HepG2 (cell line): ENCODE data around the gene RBCK1. TPM values are rescaled to one million over a fixed set of nuclear protein-coding genes. Genes with fewer than 3 reads are reported as not detected.

Experiments
- ATAC-seq: fragments of 200-7000 bp; cut with Tn5 transposase; 3 replicates; pipeline ENCODE4 v1.9.1; 2020; ENCODE audit warnings: mild to moderate bottlenecking, moderate library complexity
- BruUV-seq: library from RNA; stranded (reverse); fragments of 400-500 nt; replicated peaks from 2 replicates; lab custom pipeline; 2021; lab: Mats Ljungman, UMichigan
- CTCF ChIA-PET: fragments of 300-600 bp; formaldehyde crosslinking; extraction: SDS; loops from one replicate; lab custom pipeline; 2021; ENCODE audit warnings: low total read pairs, inconsistent platforms, low intra/inter-chr PET ratio; lab: Yijun Ruan, JAX
- POLR2A ChIA-PET: fragments of 350-600 bp; sonication (Branson Sonifier 250); formaldehyde crosslinking; loops from one replicate; lab custom pipeline; 2020; ENCODE audit warnings: antibody characterized with exemption, inconsistent platforms; lab: Yijun Ruan, JAX
- DNase-seq: peaks from one replicate; pipeline ENCODE4 v3.0.0-alpha.2; 2015; ENCODE audit warnings: low spot score
- FAIRE-seq: peaks from 3 replicates; lab custom pipeline; 2011; peaks lifted over from hg19 to GRCh38; lab: Jason Lieb, UNC
- H2AFZ ChIP-seq: one replicate; pipeline ENCODE4 v1.6.1; 2011; ENCODE audit warnings: low read length, inconsistent platforms
- H3K27ac ChIP-seq: fragments of 300-600 bp; 3 replicates; pipeline ENCODE4 v1.8.0; 2011; ENCODE audit warnings: mixed run types, mild to moderate bottlenecking, mixed read lengths, low read length, inconsistent platforms; ENCODE audit not compliant: insufficient read depth; ENCODE audit errors: extremely low read length
- H3K27me3 ChIP-seq, 2 experiments: fragments of 200-600 bp in 1 of 2; 2 replicates in 1 of 2; 3 replicates in 1 of 2; pipeline versions ENCODE4 v1.6.0 to v1.8.0; 2011; ENCODE audit warnings: low read length in 2 of 2, mild to moderate bottlenecking in 2 of 2, moderate library complexity in 2 of 2, inconsistent platforms in 1 of 2; ENCODE audit not compliant: insufficient read depth in 2 of 2, control insufficient read depth in 1 of 2
- H3K36me3 ChIP-seq, 2 experiments: fragments of 200-600 bp in 1 of 2; replicated peaks in 1 of 2; 2 replicates in 1 of 2; 3 replicates in 1 of 2; pipeline versions ENCODE4 v1.5.1 to v1.8.0; 2011; ENCODE audit warnings: low read length in 2 of 2, inconsistent platforms in 1 of 2; ENCODE audit not compliant: insufficient read depth in 2 of 2, control insufficient read depth in 1 of 2
- H3K4me1 ChIP-seq: 2 replicates; pipeline ENCODE4 v1.5.1; 2012; ENCODE audit warnings: low read length, inconsistent platforms; ENCODE audit not compliant: insufficient read depth
- H3K4me2 ChIP-seq: 2 replicates; pipeline ENCODE4 v1.6.0; 2011; ENCODE audit warnings: low read depth, low read length, inconsistent platforms
- H3K4me3 ChIP-seq, 3 experiments: fragments of 200-600 bp in 1 of 3; sonication (generic), shearing (Covaris generic) in 1 of 3; replicated peaks in 1 of 3; 2 replicates each; pipeline ENCODE4 v1.5.1; 2011 to 2016; ENCODE audit warnings: low read length in 3 of 3, inconsistent platforms in 2 of 3, low read depth in 2 of 3, mild to moderate bottlenecking in 2 of 3, control low read depth in 1 of 3, mixed read lengths in 1 of 3; ENCODE audit not compliant: insufficient read depth in 1 of 3
- H3K79me2 ChIP-seq: one replicate; pipeline ENCODE4 v1.6.1; 2011; ENCODE audit warnings: low read length, inconsistent platforms; ENCODE audit not compliant: insufficient read depth
- H3K9ac ChIP-seq: 2 replicates; pipeline ENCODE4 v1.6.0; 2011; ENCODE audit warnings: mild to moderate bottlenecking, low read depth, low read length, inconsistent platforms; ENCODE audit not compliant: insufficient read depth
- H3K9me3 ChIP-seq: 2 replicates; pipeline ENCODE4 v1.5.1; 2012; ENCODE audit warnings: mild to moderate bottlenecking, low read length
- H4K20me1 ChIP-seq: 2 replicates; pipeline ENCODE4 v1.6.0; 2011; ENCODE audit warnings: inconsistent platforms, mild to moderate bottlenecking, low read length, moderate library complexity; ENCODE audit not compliant: insufficient read depth
- CBX2 ChIP-seq, 2 experiments: fragments of 200-600 bp in 1 of 2; sonication (generic); formaldehyde crosslinking in 1 of 2; IDR thresholded peaks; 2 replicates each; pipeline versions ENCODE4 v1.7.0 to v1.8.1; 2018 to 2022; ENCODE audit warnings: low read depth in 2 of 2, low read length in 1 of 2, mild to moderate bottlenecking in 1 of 2, missing genetic modification reagents in 1 of 2
- CHD2 ChIP-seq: IDR thresholded peaks from 2 replicates; pipeline ENCODE4 v1.6.1; 2011; ENCODE audit warnings: low read depth, low read length, improper control_type of control experiment
- CREB3 ChIP-seq: sonication (generic); formaldehyde crosslinking; IDR thresholded peaks from 2 replicates; pipeline ENCODE4 v1.5.0; 2020; ENCODE audit warnings: missing genetic modification reagents
- EP300 ChIP-seq, 3 experiments: sonication (generic) in 1 of 3; formaldehyde crosslinking in 1 of 3; IDR thresholded peaks; 2 replicates each; pipeline versions ENCODE4 v1.5.1 to v1.6.1; 2011 to 2020; ENCODE audit warnings: low read depth in 2 of 3, low read length in 2 of 3, borderline replicate concordance in 1 of 3, improper control_type of control experiment in 1 of 3, mild to moderate bottlenecking in 1 of 3, missing genetic modification reagents in 1 of 3, moderate library complexity in 1 of 3
- SNAI1 ChIP-seq: sonication (generic); formaldehyde crosslinking; IDR thresholded peaks from 2 replicates; pipeline ENCODE4 v1.5.0; 2020; ENCODE audit warnings: mild to moderate bottlenecking, missing genetic modification reagents, borderline replicate concordance
- SRSF4 ChIP-seq: fragments of 200-400 bp; formaldehyde crosslinking; IDR thresholded peaks from one replicate; pipeline ENCODE4 v1.6.1; 2018; ENCODE audit warnings: mild to moderate bottlenecking, low read depth, low read length, moderate library complexity; ENCODE audit not compliant: poor library complexity, severe bottlenecking
- ZKSCAN5 ChIP-seq: sonication (generic); formaldehyde crosslinking; IDR thresholded peaks from 2 replicates; pipeline ENCODE4 v1.5.1; 2020; ENCODE audit warnings: mild to moderate bottlenecking, missing genetic modification reagents
- ZNF609 ChIP-seq: sonication (generic); formaldehyde crosslinking; IDR thresholded peaks from 2 replicates; pipeline ENCODE4 v1.4.0; 2020; ENCODE audit warnings: mild to moderate bottlenecking, missing genetic modification reagents, borderline replicate concordance
- ZNF761 ChIP-seq: sonication (generic); formaldehyde crosslinking; conservative IDR thresholded peaks from 2 replicates; pipeline ENCODE4 v1.4.0; 2020; ENCODE audit warnings: mild to moderate bottlenecking, missing genetic modification reagents
- WGBS: methylation state at CpG from one replicate; pipeline ENCODE4 v1.1.6; 2017; ENCODE audit warnings: low lambda C conversion rate; 5-methylcytosine and 5-hydroxymethylcytosine counted together
- in situ Hi-C: cut with HindIII; loops from 2 replicates; pipeline ENCODE4 v1.10.0; 2017; ENCODE audit warnings: low pct_unique_long_range_greater_than_20kb; ENCODE audit not compliant: extremely low pct_ligation_motif_present
- intact Hi-C: fragments of 100-400 bp; cut with micrococcal nuclease; formaldehyde crosslinking; loops from one replicate; pipeline ENCODE4 v1.10.0; 2022; ENCODE audit not compliant: unreplicated experiment
- polyA plus RNA-seq, 8 experiments: library from polyadenylated mRNA; depleted of rRNA in 3 of 8; stranded (reverse) in 7 of 8; unstranded in 1 of 8; fragments of >200 nt; fragmentation: Illumina TruSeq in 4 of 8; extraction: Trizol in 4 of 8; gene quantifications; 2 replicates each; pipeline versions ENCODE4 v1.2.1 to v1.2.3, GENCODE V29; 2011 to 2016; ENCODE audit warnings: low read depth in 4 of 8, missing spikeins in 1 of 8, mixed read lengths in 1 of 8; ENCODE audit not compliant: insufficient read depth in 1 of 8
- total RNA-seq, 5 experiments: library from RNA; depleted of rRNA; stranded (reverse); fragments of >200 nt; fragmentation: Illumina TruSeq; extraction: Trizol; gene quantifications; 2 replicates each; pipeline ENCODE4 v1.2.3, GENCODE V29; 2016; ENCODE audit warnings: low read depth in 1 of 5

RBCK1 gene
- total and polyA plus RNA-seq, 2 of the 13 experiments (the other 11 are each of a cell fraction or from before 2014, with no cell fraction given): 149 to 215 TPM

- TF ChIP-seq ZNF609 (CRISPR knock-in tag) (peak; percentile 96), SRSF4 (no peak)
These were observed 11.3 kb upstream of the RBCK1 start (continued) for GRCh38 chr20:396619-397431.

GRCh38 chr20:397432-398237, 10.5 kb upstream of the RBCK1 start:
- no TSS peak for BruUV-seq
- Histone ChIP-seq H2AFZ (no peak overlapping the region), H3K27me3 (no peaks in the 10 kb centered on the region), H3K36me3 (peaks cover 34 to 50% of the 10 kb centered on the region in 2 experiments), H3K9me3 (no peaks in the 10 kb centered on the region), H4K20me1 (no peaks in the 10 kb centered on the region), H3K79me2 (no peaks in the 10 kb centered on the region), H3K4me3 (no peak overlapping the region), H3K9ac (peak overlapping the region; percentile 50), H3K4me2 (no peak overlapping the region), H3K4me1 (peaks cover 96% of the 10 kb centered on the region), H3K27ac (peak overlapping the region; percentile 87)
- no peak for FAIRE-seq
- ATAC-seq: no peak
- WGBS: 96% methylated on average over 6 of the region's 6 CpGs
- in situ Hi-C loops (no loop called here), intact Hi-C loops (no loop called here)
- no peak for DNase-seq
- ChIA-PET POLR2A (interaction anchor here (0.7 to 29.0 kb wide), 6 partner anchors 0 to 50 kb away, joined by 3 to 1587 read pairs (median 466); partner anchors contain the start of genes NRSN2, RBCK1 and TRIB3), CTCF (no interaction called here)
- TF ChIP-seq CBX2 (IDR thresholded peaks at IDR 0.05; ENCODE audit: low read depth, low read length) (no peak), CBX2 (CRISPR knock-in tag; IDR thresholded peaks at IDR 0.05; ENCODE audit: low read depth) (no peak), CHD2 (0 out of 2 replicates have a peak, but pooled peaks have one; percentile 10), SNAI1 (CRISPR knock-in tag) (no peak), ZNF761 (CRISPR knock-in tag) (no peak), CREB3 (CRISPR knock-in tag) (no peak), EP300 (IDR thresholded peaks at IDR 0.05; ENCODE audit: low read depth in 2 of 2, low read length in 2 of 2) (no peak), EP300 (CRISPR knock-in tag; IDR thresholded peaks at IDR 0.05; ENCODE audit: borderline replicate concordance) (0 out of 2 replicates have a peak, but pooled peaks have one; percentile 18), ZKSCAN5 (no peak)
